Fibroblast of mammary gland (primary cell): ENCODE results near the gene FTL.
A peak's percentile ranks its signal among the peaks of the same experiment; 100 is the strongest.

Experiments used
- DNase-seq: peaks from one replicate; pipeline ENCODE4 v3.0.0-alpha.2; 2010; ENCODE audit warnings: low read depth
- H3K4me3 ChIP-seq: 2 replicates; pipeline ENCODE4 v1.5.1; 2011; ENCODE audit warnings: low read depth, mild to moderate bottlenecking, low read length, moderate library complexity; ENCODE audit not compliant: control insufficient read depth
- TF ChIP-seq, protein P1 (sequence below): conservative IDR thresholded peaks from 2 replicates; pipeline ENCODE4 v1.5.1; 2011; ENCODE audit warnings: low read depth, low read length, inconsistent platforms; ENCODE audit not compliant: control insufficient read depth, insufficient read depth

Gene FTL

DNA sequence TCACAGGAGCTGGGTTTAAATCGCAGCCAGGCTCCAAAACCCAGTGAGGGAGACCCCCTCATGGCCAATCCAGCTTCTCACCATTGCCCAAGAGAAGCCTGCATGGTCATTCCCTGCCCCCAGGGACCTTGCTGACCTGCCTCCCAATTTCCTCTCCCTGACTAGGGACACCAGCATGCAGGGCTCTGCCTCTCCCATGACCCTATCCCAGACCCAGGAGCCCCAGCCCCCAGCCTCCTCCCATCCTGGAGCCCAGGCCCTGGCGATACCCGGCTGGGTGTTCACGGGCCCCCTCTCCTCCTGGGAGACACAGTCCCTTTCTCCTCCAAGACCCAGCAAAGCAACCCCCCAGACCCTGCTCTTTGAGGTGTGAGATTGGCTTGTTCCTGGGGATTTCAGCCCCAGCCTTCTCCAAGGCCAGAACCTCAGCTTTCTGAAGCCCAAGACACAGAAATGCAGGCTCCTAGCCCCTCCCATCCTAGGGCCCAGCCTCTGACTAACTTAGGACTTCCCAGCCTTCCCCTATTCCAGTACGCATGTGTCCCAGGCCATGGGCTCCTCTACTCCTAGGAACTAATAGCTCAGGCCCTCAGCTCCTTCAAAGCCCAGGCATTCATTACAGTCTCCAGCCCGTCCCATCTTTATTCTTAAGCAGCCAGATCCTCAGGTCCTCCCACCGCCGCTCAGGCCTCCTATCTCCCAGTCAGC, 26.9 kb downstream of the FTL start:
- H3K4me3 ChIP-seq = peak overlapping the region; percentile 95
- peak; percentile 80 for DNase-seq
- TF ChIP-seq, protein P1, sequence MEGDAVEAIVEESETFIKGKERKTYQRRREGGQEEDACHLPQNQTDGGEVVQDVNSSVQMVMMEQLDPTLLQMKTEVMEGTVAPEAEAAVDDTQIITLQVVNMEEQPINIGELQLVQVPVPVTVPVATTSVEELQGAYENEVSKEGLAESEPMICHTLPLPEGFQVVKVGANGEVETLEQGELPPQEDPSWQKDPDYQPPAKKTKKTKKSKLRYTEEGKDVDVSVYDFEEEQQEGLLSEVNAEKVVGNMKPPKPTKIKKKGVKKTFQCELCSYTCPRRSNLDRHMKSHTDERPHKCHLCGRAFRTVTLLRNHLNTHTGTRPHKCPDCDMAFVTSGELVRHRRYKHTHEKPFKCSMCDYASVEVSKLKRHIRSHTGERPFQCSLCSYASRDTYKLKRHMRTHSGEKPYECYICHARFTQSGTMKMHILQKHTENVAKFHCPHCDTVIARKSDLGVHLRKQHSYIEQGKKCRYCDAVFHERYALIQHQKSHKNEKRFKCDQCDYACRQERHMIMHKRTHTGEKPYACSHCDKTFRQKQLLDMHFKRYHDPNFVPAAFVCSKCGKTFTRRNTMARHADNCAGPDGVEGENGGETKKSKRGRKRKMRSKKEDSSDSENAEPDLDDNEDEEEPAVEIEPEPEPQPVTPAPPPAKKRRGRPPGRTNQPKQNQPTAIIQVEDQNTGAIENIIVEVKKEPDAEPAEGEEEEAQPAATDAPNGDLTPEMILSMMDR = no peak

GRCh38 chr19:48992581-48993174, 27.6 kb downstream of the FTL start:
- peak overlapping the region; percentile 95 for H3K4me3 ChIP-seq
- TF ChIP-seq, protein P1 = no peak
- DNase-seq = no peak

- peak within 1 kb of the TSS; percentile 95 for H3K4me3 ChIP-seq
- DNase-seq = peak; percentile 99
- TF ChIP-seq, protein P1 = peak; percentile 68
Observed at GRCh38 chr19:48993175-48994034, 28.3 kb downstream of the FTL start, which contains the start of the genes GYS1 and RUVBL2. GYS1 (minus strand) TSS chr19:48993309; CDS start chr19:48993112, 197 bp downstream. RUVBL2 (plus strand) TSS chr19:48993887; CDS start chr19:48993912, 25 bp downstream.

- peak overlapping the region; percentile 95 for H3K4me3 ChIP-seq
- TF ChIP-seq, protein P1 = no peak
- DNase-seq = no peak
Observed at GRCh38 chr19:48994035-48994386, 28.9 kb downstream of the FTL start.

- TF ChIP-seq, protein P1 = peak; percentile 57
- DNase-seq = peak; percentile 67
- H3K4me3 ChIP-seq = no peak overlapping the region
Observed at GRCh38 chr19:48997972-48998371, 32.9 kb downstream of the FTL start.

DNA sequence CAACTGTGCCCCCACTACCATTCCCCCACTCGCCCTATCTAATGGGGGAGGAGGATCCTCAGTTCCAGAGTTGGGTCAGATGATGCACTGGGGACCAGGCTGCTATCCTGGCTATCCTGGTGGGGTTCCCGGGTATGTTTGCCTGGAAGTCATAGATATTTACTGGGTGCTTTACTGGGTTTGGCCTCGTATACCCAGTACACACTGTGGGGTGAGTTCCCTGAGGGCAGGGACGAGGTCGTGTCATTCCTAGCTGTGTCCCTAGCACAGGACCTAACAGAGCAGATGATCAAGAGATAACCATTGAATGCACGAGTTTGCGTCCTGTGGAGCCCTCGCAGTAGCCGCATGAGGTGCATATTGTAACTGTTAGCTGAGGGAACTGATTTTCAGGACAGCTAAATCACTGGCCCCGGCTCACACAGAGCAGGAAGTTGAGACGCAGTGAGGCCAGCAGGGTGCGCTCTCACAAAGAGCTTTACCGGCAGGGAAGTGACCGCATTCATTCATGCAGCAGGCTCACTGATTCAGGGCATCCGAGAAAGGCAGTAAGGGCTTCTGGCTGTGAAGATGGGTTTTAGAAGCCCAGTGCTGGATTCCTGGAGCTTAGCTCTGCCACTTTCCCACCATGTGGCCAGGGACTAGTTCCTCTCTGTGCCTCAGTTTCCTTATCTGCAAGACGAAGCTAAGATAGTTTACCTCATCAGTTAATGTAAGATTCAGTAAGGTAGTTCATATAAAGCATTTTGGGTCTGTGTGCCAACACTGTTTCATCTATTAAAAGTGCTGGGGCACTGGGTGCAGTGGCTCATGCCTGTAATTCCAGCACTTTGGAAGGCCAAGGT, 34.6 kb downstream of the FTL start:
- TF ChIP-seq, protein P1 = peak; percentile 78
- no peak overlapping the region for H3K4me3 ChIP-seq
- peak; percentile 73 for DNase-seq
